Measurements from ENCODE around the gene ERBB4.

ERBB4 gene

GRCh38 chr2:211760103-211760502 lies 778.5 kb downstream of the ERBB4 start:
- Histone ChIP-seq H3K36me3 (replicated peaks; ENCODE audit: insufficient read depth, low read length) (no peaks in the 10 kb centered on the region), H3K9me2 (replicated peaks; ENCODE audit: insufficient read depth, low read length) (no peaks in the 10 kb centered on the region), H3K4me2 (ENCODE audit: low read depth, low read length) (no peak overlapping the region), H3K4me1 (ENCODE audit: low read length) (no peaks in the 10 kb centered on the region), H3K27me3 (replicated peaks; ENCODE audit: insufficient read depth, low read length) (no peaks in the 10 kb centered on the region), H3F3A (ENCODE audit: insufficient read depth, low read length) (no peaks in the 10 kb centered on the region), H2AFZ (ENCODE audit: low read length) (no peak overlapping the region), H3K4me3 (ENCODE audit: low read length) (no peak overlapping the region), H3K9ac (ENCODE audit: low read length) (no peak overlapping the region), H3K79me2 (ENCODE audit: low read length) (no peaks in the 10 kb centered on the region), H3K27ac (ENCODE audit: low read length) (no peak overlapping the region), H3K9me3 (replicated peaks; ENCODE audit: insufficient read depth, low read length) (no peaks in the 10 kb centered on the region), H4K20me1 (ENCODE audit: insufficient read depth, low read length) (no peaks in the 10 kb centered on the region)
- TF ChIP-seq CTCF (IDR thresholded peaks at IDR 0.05; ENCODE audit: low read length) (no peak), EZH2phosphoT487 (IDR thresholded peaks at IDR 0.05; ENCODE audit: low read length) (no peak), EZH2 (optimal IDR thresholded peaks at IDR 0.05; ENCODE audit: low read depth, low read length) (no peak)
- DNase-seq = no peak

- Histone ChIP-seq H4K20me1 (ENCODE audit: insufficient read depth, low read length) (no peaks in the 10 kb centered on the region), H3K79me2 (ENCODE audit: low read length) (no peaks in the 10 kb centered on the region), H3K9ac (ENCODE audit: low read length) (no peak overlapping the region), H3K9me3 (replicated peaks; ENCODE audit: insufficient read depth, low read length) (no peaks in the 10 kb centered on the region), H3K36me3 (replicated peaks; ENCODE audit: insufficient read depth, low read length) (no peaks in the 10 kb centered on the region), H3K27me3 (replicated peaks; ENCODE audit: insufficient read depth, low read length) (no peaks in the 10 kb centered on the region), H3K9me2 (replicated peaks; ENCODE audit: insufficient read depth, low read length) (no peaks in the 10 kb centered on the region), H2AFZ (ENCODE audit: low read length) (no peak overlapping the region), H3K4me3 (ENCODE audit: low read length) (no peak overlapping the region), H3K27ac (ENCODE audit: low read length) (no peak overlapping the region), H3F3A (ENCODE audit: insufficient read depth, low read length) (no peaks in the 10 kb centered on the region), H3K4me1 (ENCODE audit: low read length) (no peaks in the 10 kb centered on the region), H3K4me2 (ENCODE audit: low read depth, low read length) (no peak overlapping the region)
- DNase-seq = no peak
- TF ChIP-seq EZH2 (optimal IDR thresholded peaks at IDR 0.05; ENCODE audit: low read depth, low read length) = no peak
Measured at GRCh38 chr2:211756266-211756665, 782.3 kb downstream of the ERBB4 start.

GRCh38 chr2:211755187-211755586 lies 783.4 kb downstream of the ERBB4 start:
- H3K27me3 ChIP-seq (replicated peaks; ENCODE audit: insufficient read depth, low read length) = no peaks in the 10 kb centered on the region
- TF ChIP-seq EZH2 (optimal IDR thresholded peaks at IDR 0.05; ENCODE audit: low read depth, low read length) (no peak), CTCF (IDR thresholded peaks at IDR 0.05; ENCODE audit: low read length) (no peak), EZH2phosphoT487 (IDR thresholded peaks at IDR 0.05; ENCODE audit: low read length) (no peak)
- no peak overlapping the region for H3K4me2 ChIP-seq (ENCODE audit: low read depth, low read length)

GRCh38 chr2:211751848-211752247 lies 786.8 kb downstream of the ERBB4 start:
- Histone ChIP-seq H2AFZ (ENCODE audit: low read length) (no peak overlapping the region), H3K9ac (ENCODE audit: low read length) (no peak overlapping the region), H3K4me3 (ENCODE audit: low read length) (no peak overlapping the region), H3F3A (ENCODE audit: insufficient read depth, low read length) (no peaks in the 10 kb centered on the region), H4K20me1 (ENCODE audit: insufficient read depth, low read length) (no peaks in the 10 kb centered on the region), H3K9me2 (replicated peaks; ENCODE audit: insufficient read depth, low read length) (no peaks in the 10 kb centered on the region), H3K27me3 (replicated peaks; ENCODE audit: insufficient read depth, low read length) (no peaks in the 10 kb centered on the region), H3K4me2 (ENCODE audit: low read depth, low read length) (no peak overlapping the region), H3K36me3 (replicated peaks; ENCODE audit: insufficient read depth, low read length) (no peaks in the 10 kb centered on the region), H3K4me1 (ENCODE audit: low read length) (no peaks in the 10 kb centered on the region), H3K27ac (ENCODE audit: low read length) (no peak overlapping the region), H3K79me2 (ENCODE audit: low read length) (no peaks in the 10 kb centered on the region), H3K9me3 (replicated peaks; ENCODE audit: insufficient read depth, low read length) (no peaks in the 10 kb centered on the region)
- no peak for DNase-seq
- no peak for TF ChIP-seq EZH2 (optimal IDR thresholded peaks at IDR 0.05; ENCODE audit: low read depth, low read length)
- TF ChIP-seq EZH2phosphoT487 (IDR thresholded peaks at IDR 0.05; ENCODE audit: low read length) = no peak
- no peak for TF ChIP-seq CTCF (IDR thresholded peaks at IDR 0.05; ENCODE audit: low read length)

More at GRCh38 chr2:211755187-211755586, 783.4 kb downstream of the ERBB4 start:
- no peak overlapping the region for H3K27ac ChIP-seq (ENCODE audit: low read length)
- H3K9ac ChIP-seq (ENCODE audit: low read length) = no peak overlapping the region
- no peak for DNase-seq
- H3K4me1 ChIP-seq (ENCODE audit: low read length) = no peaks in the 10 kb centered on the region
- no peaks in the 10 kb centered on the region for H3F3A ChIP-seq (ENCODE audit: insufficient read depth, low read length)
- H3K79me2 ChIP-seq (ENCODE audit: low read length) = no peaks in the 10 kb centered on the region
- H3K36me3 ChIP-seq (replicated peaks; ENCODE audit: insufficient read depth, low read length) = no peaks in the 10 kb centered on the region
- H3K9me2 ChIP-seq (replicated peaks; ENCODE audit: insufficient read depth, low read length) = no peaks in the 10 kb centered on the region
- H4K20me1 ChIP-seq (ENCODE audit: insufficient read depth, low read length) = no peaks in the 10 kb centered on the region
- H3K9me3 ChIP-seq (replicated peaks; ENCODE audit: insufficient read depth, low read length) = no peaks in the 10 kb centered on the region
- no peak overlapping the region for H3K4me3 ChIP-seq (ENCODE audit: low read length)
- no peak overlapping the region for H2AFZ ChIP-seq (ENCODE audit: low read length)

Measured in MM.1S (cell line).